Measurements from ENCODE around the gene TSPAN15.

Gene TSPAN15

DNA sequence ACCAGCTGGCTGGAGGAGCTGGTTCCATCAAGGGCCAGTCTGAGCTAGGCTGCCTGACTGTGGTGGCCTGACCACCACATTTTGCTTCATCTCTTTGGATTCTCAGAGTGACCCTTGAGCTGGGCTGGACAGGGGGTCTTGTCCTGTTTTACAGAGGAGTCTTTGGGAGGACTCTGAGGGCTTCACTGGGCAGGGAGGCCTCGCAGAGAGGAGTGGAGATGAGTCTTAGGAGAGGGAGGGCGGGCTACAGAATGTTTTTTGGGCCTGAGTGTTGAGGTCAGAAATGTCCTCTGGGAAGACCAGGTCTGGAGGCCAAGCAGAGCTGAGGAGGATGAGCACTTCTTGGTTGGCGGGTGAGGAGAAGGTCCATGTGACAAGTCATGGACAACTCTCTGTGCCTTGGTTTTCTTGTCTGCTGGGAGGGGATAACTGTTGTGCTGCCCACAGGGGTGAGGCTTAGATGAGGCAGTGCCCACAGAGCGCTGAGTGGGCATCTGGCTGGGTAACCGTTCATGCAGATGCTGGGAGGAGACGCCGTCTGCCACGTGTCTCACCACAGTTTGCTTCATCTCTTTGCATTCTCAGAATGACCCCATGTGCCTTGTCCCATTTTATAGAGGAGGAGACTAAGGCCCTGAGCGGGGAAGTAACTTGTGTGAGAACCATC lies 9.4 kb downstream of the TSPAN15 start:
- Histone ChIP-seq H3K27me3 (ENCODE audit: low read depth, low read length) (no peaks in the 10 kb centered on the region), H3K9me3 (ENCODE audit: control insufficient read depth in 1 of 2, low read length in 2 of 2) (no peaks in the 10 kb centered on the region), H3K36me3 (ENCODE audit: control insufficient read depth in 1 of 2, insufficient read depth in 2 of 2, low read length in 2 of 2) (no peaks in the 10 kb centered on the region), H3K27ac (ENCODE audit: low read length) (peak overlapping the region; percentile 77), H3K4me1 (ENCODE audit: control insufficient read depth in 1 of 2, insufficient read depth in 2 of 2, low read length in 2 of 2) (peaks cover 38 to 65% of the 10 kb centered on the region in 2 donors), H3K4me3 (ENCODE audit: low read depth in 1 of 2, low read length in 2 of 2) (no peak overlapping the region)

- Histone ChIP-seq H3K27me3 (ENCODE audit: low read depth, low read length) (no peaks in the 10 kb centered on the region), H3K4me1 (ENCODE audit: control insufficient read depth in 1 of 2, insufficient read depth in 2 of 2, low read length in 2 of 2) (peaks cover 38 to 70% of the 10 kb centered on the region in 2 donors), H3K36me3 (ENCODE audit: control insufficient read depth in 1 of 2, insufficient read depth in 2 of 2, low read length in 2 of 2) (no peaks in the 10 kb centered on the region), H3K27ac (ENCODE audit: low read length) (no peak overlapping the region), H3K9me3 (ENCODE audit: control insufficient read depth in 1 of 2, low read length in 2 of 2) (no peaks in the 10 kb centered on the region), H3K4me3 (ENCODE audit: low read depth in 1 of 2, low read length in 2 of 2) (no peak overlapping the region)
Observed at GRCh38 chr10:69461243-69462025, 10.2 kb downstream of the TSPAN15 start.

GRCh38 chr10:69463886-69464285 lies 12.6 kb downstream of the TSPAN15 start:
- Histone ChIP-seq H3K4me3 (ENCODE audit: low read depth in 1 of 2, low read length in 2 of 2) (no peak overlapping the region), H3K4me1 (ENCODE audit: control insufficient read depth in 1 of 2, insufficient read depth in 2 of 2, low read length in 2 of 2) (peaks cover 26 to 72% of the 10 kb centered on the region in 2 donors), H3K27me3 (ENCODE audit: low read depth, low read length) (no peaks in the 10 kb centered on the region), H3K27ac (ENCODE audit: low read length) (peak overlapping the region; percentile 84), H3K9me3 (ENCODE audit: control insufficient read depth in 1 of 2, low read length in 2 of 2) (no peaks in the 10 kb centered on the region), H3K36me3 (ENCODE audit: control insufficient read depth in 1 of 2, insufficient read depth in 2 of 2, low read length in 2 of 2) (no peaks in the 10 kb centered on the region)

DNA sequence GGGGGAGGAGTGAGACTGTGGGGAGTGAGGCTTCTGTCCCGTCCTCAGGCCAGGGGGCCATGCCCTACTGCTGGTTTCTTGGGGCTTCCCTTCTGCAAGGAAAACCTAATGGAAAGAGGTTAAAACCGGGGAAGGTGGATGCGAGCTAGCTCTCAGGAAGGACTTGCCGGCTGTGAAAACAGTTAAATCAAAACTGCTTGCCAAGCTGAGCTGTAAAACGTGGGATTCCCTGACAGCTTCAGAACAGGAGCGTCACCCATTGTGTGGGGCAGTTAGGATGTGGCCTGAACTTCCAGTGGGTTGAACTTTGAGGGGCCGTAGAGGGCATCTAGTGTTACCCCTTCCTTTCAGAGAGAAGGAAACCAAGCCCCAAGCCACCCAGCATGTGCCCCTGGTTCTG lies 13.1 kb downstream of the TSPAN15 start:
- Histone ChIP-seq H3K27ac (ENCODE audit: low read length) (peak overlapping the region; percentile 84), H3K4me1 (ENCODE audit: control insufficient read depth in 1 of 2, insufficient read depth in 2 of 2, low read length in 2 of 2) (peaks cover 26 to 72% of the 10 kb centered on the region in 2 donors)

DNA sequence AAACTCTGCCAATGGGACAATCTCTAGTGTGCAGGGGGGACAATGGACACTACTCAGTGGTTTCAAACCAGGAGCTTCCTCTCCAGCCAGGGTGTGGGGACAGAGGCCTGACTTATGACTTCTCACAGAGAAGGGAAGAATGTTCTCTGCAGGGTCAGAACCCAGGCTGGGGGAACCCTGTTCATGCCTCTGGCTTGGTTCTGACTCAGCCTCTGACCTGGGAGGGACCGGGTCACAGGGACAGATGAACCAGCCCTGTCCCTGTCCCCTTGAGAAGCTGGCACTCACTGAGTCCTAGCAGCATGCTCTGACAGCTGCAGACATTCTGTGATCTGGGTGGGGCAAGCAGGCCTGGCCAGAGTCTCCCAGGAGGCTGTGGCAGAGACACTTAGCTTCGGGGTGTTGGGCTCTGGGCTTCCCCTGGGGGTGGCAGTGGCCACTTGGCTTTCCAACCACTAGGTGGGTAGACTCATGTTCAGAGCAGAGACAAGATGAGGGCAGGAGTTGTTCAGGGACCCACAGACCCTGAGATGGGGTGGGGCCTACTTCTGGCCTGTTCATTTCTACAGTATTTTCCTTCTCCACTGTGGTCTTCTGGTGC lies 13.6 kb downstream of the TSPAN15 start:
- Histone ChIP-seq H3K4me3 (ENCODE audit: low read depth in 1 of 2, low read length in 2 of 2) (no peak overlapping the region), H3K9me3 (ENCODE audit: control insufficient read depth in 1 of 2, low read length in 2 of 2) (no peaks in the 10 kb centered on the region), H3K36me3 (ENCODE audit: control insufficient read depth in 1 of 2, insufficient read depth in 2 of 2, low read length in 2 of 2) (no peaks in the 10 kb centered on the region), H3K27ac (ENCODE audit: low read length) (peak overlapping the region; percentile 84), H3K4me1 (ENCODE audit: control insufficient read depth in 1 of 2, insufficient read depth in 2 of 2, low read length in 2 of 2) (peaks cover 21 to 67% of the 10 kb centered on the region in 2 donors), H3K27me3 (ENCODE audit: low read depth, low read length) (no peaks in the 10 kb centered on the region)

More for the DNA sequence above, 13.1 kb downstream of the TSPAN15 start:
- Histone ChIP-seq H3K36me3 (ENCODE audit: control insufficient read depth in 1 of 2, insufficient read depth in 2 of 2, low read length in 2 of 2) (no peaks in the 10 kb centered on the region), H3K4me3 (ENCODE audit: low read depth in 1 of 2, low read length in 2 of 2) (no peak overlapping the region), H3K9me3 (ENCODE audit: control insufficient read depth in 1 of 2, low read length in 2 of 2) (no peaks in the 10 kb centered on the region), H3K27me3 (ENCODE audit: low read depth, low read length) (no peaks in the 10 kb centered on the region)

DNA sequence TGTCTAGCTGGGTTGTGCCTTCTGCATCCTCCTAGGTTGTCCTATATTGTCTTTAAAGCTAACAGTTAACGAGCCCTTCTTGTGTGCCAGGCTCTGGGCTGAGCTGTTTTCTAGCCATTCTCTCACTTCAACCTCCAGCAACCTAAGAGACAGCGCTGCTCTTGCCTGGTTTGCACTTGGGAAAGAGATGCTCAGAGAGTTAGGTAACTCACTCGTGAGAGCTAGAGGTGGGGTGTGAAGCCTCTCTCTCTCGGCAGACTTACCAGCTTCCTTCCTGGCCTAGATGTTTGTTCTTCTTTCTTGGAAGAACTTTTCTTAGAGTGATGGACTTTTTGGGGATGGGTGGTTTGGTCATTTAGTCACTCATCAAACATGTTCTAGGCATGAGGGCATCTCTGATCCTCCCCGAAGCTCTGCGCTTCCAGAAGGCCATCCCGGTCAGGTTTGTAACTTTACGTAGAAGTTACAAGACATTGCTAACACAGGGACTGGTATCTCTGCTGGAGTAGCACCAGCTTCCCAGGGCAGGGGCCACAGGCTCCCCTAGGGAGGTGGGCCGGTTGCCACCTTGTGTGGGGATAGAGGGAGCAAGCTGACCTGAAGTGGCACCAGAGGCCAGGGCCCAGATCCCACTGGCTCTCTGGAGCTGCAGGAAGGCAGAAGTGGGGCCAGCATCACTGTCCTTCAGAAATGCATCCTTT lies 14.3 kb downstream of the TSPAN15 start:
- Histone ChIP-seq H3K27me3 (ENCODE audit: low read depth, low read length) (no peaks in the 10 kb centered on the region), H3K27ac (ENCODE audit: low read length) (peak overlapping the region; percentile 84), H3K36me3 (ENCODE audit: control insufficient read depth in 1 of 2, insufficient read depth in 2 of 2, low read length in 2 of 2) (no peaks in the 10 kb centered on the region), H3K9me3 (ENCODE audit: control insufficient read depth in 1 of 2, low read length in 2 of 2) (no peaks in the 10 kb centered on the region), H3K4me1 (ENCODE audit: control insufficient read depth in 1 of 2, insufficient read depth in 2 of 2, low read length in 2 of 2) (peaks cover 15 to 63% of the 10 kb centered on the region in 2 donors), H3K4me3 (ENCODE audit: low read depth in 1 of 2, low read length in 2 of 2) (no peak overlapping the region)

DNA sequence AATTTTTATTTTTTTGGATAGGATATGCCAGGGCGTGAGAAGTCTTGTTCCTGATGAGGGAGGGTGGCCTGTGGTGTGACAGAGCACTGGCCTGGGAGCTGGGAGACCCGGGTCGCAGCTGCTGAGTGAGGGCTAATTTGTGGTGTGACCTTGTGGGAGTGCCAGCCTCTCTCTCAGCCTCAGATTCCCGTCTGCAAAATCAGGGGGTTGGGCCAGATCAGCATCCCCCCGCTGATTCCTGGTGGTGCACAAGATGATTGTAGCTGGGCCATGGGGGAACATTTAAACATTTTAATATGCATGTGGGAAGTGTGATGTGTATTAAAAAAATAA lies 14.9 kb downstream of the TSPAN15 start:
- Histone ChIP-seq H3K4me3 (ENCODE audit: low read depth in 1 of 2, low read length in 2 of 2) (no peak overlapping the region), H3K36me3 (ENCODE audit: control insufficient read depth in 1 of 2, insufficient read depth in 2 of 2, low read length in 2 of 2) (no peaks in the 10 kb centered on the region), H3K27ac (ENCODE audit: low read length) (no peak overlapping the region), H3K9me3 (ENCODE audit: control insufficient read depth in 1 of 2, low read length in 2 of 2) (no peaks in the 10 kb centered on the region), H3K27me3 (ENCODE audit: low read depth, low read length) (no peaks in the 10 kb centered on the region), H3K4me1 (ENCODE audit: control insufficient read depth in 1 of 2, insufficient read depth in 2 of 2, low read length in 2 of 2) (peaks cover 10 to 63% of the 10 kb centered on the region in 2 donors)

GRCh38 chr10:69466689-69467088 lies 15.4 kb downstream of the TSPAN15 start:
- peak overlapping the region in 1 of 2 donors; percentile 5 for H3K4me3 ChIP-seq (ENCODE audit: low read depth in 1 of 2, low read length in 2 of 2)
- H3K27me3 ChIP-seq (ENCODE audit: low read depth, low read length), result no peaks in the 10 kb centered on the region
- H3K9me3 ChIP-seq (ENCODE audit: control insufficient read depth in 1 of 2, low read length in 2 of 2), result no peaks in the 10 kb centered on the region
- H3K36me3 ChIP-seq (ENCODE audit: control insufficient read depth in 1 of 2, insufficient read depth in 2 of 2, low read length in 2 of 2), result no peaks in the 10 kb centered on the region
- peaks cover 6 to 63% of the 10 kb centered on the region in 2 donors for H3K4me1 ChIP-seq (ENCODE audit: control insufficient read depth in 1 of 2, insufficient read depth in 2 of 2, low read length in 2 of 2)
- no peak overlapping the region for H3K27ac ChIP-seq (ENCODE audit: low read length)

- H3K4me1 ChIP-seq (ENCODE audit: control insufficient read depth in 1 of 2, insufficient read depth in 2 of 2, low read length in 2 of 2), result peaks cover 6 to 71% of the 10 kb centered on the region in 2 donors
Observed at GRCh38 chr10:69467928-69468750, 16.9 kb downstream of the TSPAN15 start.

DNA sequence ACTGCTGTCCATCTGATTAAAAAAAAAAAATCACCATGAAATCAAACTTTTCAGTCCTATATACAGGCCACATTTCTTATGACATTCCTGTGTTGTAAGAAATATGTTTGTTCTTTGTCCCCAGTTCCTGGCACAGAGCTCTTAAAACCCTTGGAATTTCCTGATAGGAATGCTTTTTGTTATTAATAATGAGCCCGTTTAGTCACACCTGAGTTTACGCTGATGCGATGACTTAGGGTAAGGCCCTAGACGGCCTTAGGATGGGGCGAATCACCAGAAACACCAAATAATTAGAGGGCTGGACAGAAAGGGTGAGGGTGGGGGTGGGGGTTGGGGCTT lies 17.5 kb downstream of the TSPAN15 start:
- Histone ChIP-seq H3K36me3 (ENCODE audit: control insufficient read depth in 1 of 2, insufficient read depth in 2 of 2, low read length in 2 of 2) (no peaks in the 10 kb centered on the region), H3K9me3 (ENCODE audit: control insufficient read depth in 1 of 2, low read length in 2 of 2) (no peaks in the 10 kb centered on the region), H3K4me3 (ENCODE audit: low read depth in 1 of 2, low read length in 2 of 2) (no peak overlapping the region), H3K27ac (ENCODE audit: low read length) (no peak overlapping the region), H3K27me3 (ENCODE audit: low read depth, low read length) (no peaks in the 10 kb centered on the region), H3K4me1 (ENCODE audit: control insufficient read depth in 1 of 2, insufficient read depth in 2 of 2, low read length in 2 of 2) (peaks cover 6 to 74% of the 10 kb centered on the region in 2 donors)

More at GRCh38 chr10:69467928-69468750, 16.9 kb downstream of the TSPAN15 start:
- Histone ChIP-seq H3K27ac (ENCODE audit: low read length) (peak overlapping the region; percentile 7), H3K36me3 (ENCODE audit: control insufficient read depth in 1 of 2, insufficient read depth in 2 of 2, low read length in 2 of 2) (no peaks in the 10 kb centered on the region), H3K4me3 (ENCODE audit: low read depth in 1 of 2, low read length in 2 of 2) (no peak overlapping the region), H3K9me3 (ENCODE audit: control insufficient read depth in 1 of 2, low read length in 2 of 2) (no peaks in the 10 kb centered on the region), H3K27me3 (ENCODE audit: low read depth, low read length) (no peaks in the 10 kb centered on the region)
